ENCODE data around the gene NPAS3. TPM values are rescaled to one million over a fixed set of nuclear protein-coding genes. Genes with fewer than 3 reads are reported as not detected.

The NPAS3 gene
- total and polyA plus RNA-seq, 8 donors = 0.23 to 2.8 (median 1.4) TPM

- ATAC-seq = no peak
- no peaks in the 10 kb centered on the region for H3K36me3 ChIP-seq
- no peaks in the 10 kb centered on the region for H3K27me3 ChIP-seq
- intact Hi-C loops (cut with DNase I) = no loop called here
- no peak overlapping the region for H3K27ac ChIP-seq
- WGBS, 2 donors = 76 to 78% methylated on average over 7 of the region's 7 CpGs
- H3K9me3 ChIP-seq = no peaks in the 10 kb centered on the region
- no peak for TF ChIP-seq CTCF (IDR thresholded peaks at IDR 0.05)
- FAIRE-seq = no peak
- H3K4me1 ChIP-seq = no peaks in the 10 kb centered on the region
- H3K4me3 ChIP-seq = no peak overlapping the region
- DNase-seq = no peak
Measured at GRCh38 chr14:33560718-33561431, 622.2 kb downstream of the NPAS3 start.

- no peak for DNase-seq
- no peaks in the 10 kb centered on the region for H3K4me1 ChIP-seq
- H3K27me3 ChIP-seq = no peaks in the 10 kb centered on the region
- FAIRE-seq = no peak
- 83 to 86% methylated on average over 7 of the region's 7 CpGs for WGBS, 2 donors
- no peaks in the 10 kb centered on the region for H3K9me3 ChIP-seq
- no peak for ATAC-seq
- H3K27ac ChIP-seq = no peak overlapping the region
- H3K4me3 ChIP-seq = no peak overlapping the region
- intact Hi-C loops (cut with DNase I) = no loop called here
- no peaks in the 10 kb centered on the region for H3K36me3 ChIP-seq
- no peak for TF ChIP-seq CTCF (IDR thresholded peaks at IDR 0.05)
Measured at GRCh38 chr14:33561488-33562175, 623.0 kb downstream of the NPAS3 start.

- Histone ChIP-seq H3K27ac (no peak overlapping the region), H3K9me3 (no peaks in the 10 kb centered on the region), H3K27me3 (no peaks in the 10 kb centered on the region), H3K36me3 (no peaks in the 10 kb centered on the region), H3K4me1 (no peaks in the 10 kb centered on the region), H3K4me3 (no peak overlapping the region)
- FAIRE-seq (no peak), ATAC-seq (no peak), DNase-seq (no peak)
- intact Hi-C loops (cut with DNase I) = no loop called here
- 81 to 95% methylated on average over 2 of the region's 2 CpGs for WGBS, 2 donors
- no peak for TF ChIP-seq CTCF (IDR thresholded peaks at IDR 0.05)
Measured at GRCh38 chr14:33563191-33563900, 624.7 kb downstream of the NPAS3 start.

GRCh38 chr14:33563901-33564197, 625.2 kb downstream of the NPAS3 start:
- no peaks in the 10 kb centered on the region for H3K4me1 ChIP-seq
- 74 to 94% methylated on average over 1 of the region's 1 CpG for WGBS, 2 donors
- H3K36me3 ChIP-seq = no peaks in the 10 kb centered on the region
- H3K27me3 ChIP-seq = no peaks in the 10 kb centered on the region
- no peak overlapping the region for H3K27ac ChIP-seq
- TF ChIP-seq CTCF (IDR thresholded peaks at IDR 0.05) = no peak
- H3K9me3 ChIP-seq = no peaks in the 10 kb centered on the region
- no peak for ATAC-seq
- no peak for FAIRE-seq
- intact Hi-C loops (cut with DNase I) = no loop called here
- no peak for DNase-seq
- no peak overlapping the region for H3K4me3 ChIP-seq

Measured in pancreas (tissue), 10 donors.